ENCODE measurements around the gene ANTKMT. TPM values are rescaled to one million over a fixed set of nuclear protein-coding genes. Genes with fewer than 3 reads are reported as not detected.

The ANTKMT gene
- total and polyA plus RNA-seq, 4 donors = 14.0 to 29.7 (median 19.7) TPM

DNA sequence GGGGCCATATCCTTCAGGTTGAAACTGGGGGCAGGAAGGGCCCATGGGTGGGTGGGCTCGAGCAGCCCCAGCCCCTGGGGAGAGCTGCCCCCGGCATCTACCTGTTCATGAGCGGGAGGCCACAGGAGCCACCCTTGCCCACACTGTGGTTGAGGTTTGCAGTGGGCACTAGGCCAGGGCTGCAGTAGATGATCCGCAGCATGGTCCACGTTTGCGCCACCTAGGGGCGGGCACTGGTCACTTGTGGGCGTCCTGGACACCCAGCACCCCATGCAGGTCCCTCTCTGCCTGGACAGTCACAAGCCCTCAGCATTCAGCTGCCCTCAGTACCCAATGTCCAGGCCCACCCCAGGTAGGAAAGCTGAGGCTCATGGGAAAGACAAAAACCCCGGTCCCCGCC is 35.0 kb upstream of the ANTKMT start:
- DNase-seq (ENCODE audit: low spot score) = no peak
- TF ChIP-seq HNF4G (IDR thresholded peaks at IDR 0.05) = no peak
- TF ChIP-seq, protein P1, sequence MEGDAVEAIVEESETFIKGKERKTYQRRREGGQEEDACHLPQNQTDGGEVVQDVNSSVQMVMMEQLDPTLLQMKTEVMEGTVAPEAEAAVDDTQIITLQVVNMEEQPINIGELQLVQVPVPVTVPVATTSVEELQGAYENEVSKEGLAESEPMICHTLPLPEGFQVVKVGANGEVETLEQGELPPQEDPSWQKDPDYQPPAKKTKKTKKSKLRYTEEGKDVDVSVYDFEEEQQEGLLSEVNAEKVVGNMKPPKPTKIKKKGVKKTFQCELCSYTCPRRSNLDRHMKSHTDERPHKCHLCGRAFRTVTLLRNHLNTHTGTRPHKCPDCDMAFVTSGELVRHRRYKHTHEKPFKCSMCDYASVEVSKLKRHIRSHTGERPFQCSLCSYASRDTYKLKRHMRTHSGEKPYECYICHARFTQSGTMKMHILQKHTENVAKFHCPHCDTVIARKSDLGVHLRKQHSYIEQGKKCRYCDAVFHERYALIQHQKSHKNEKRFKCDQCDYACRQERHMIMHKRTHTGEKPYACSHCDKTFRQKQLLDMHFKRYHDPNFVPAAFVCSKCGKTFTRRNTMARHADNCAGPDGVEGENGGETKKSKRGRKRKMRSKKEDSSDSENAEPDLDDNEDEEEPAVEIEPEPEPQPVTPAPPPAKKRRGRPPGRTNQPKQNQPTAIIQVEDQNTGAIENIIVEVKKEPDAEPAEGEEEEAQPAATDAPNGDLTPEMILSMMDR (IDR thresholded peaks at IDR 0.05; ENCODE audit: low read depth, low read length, missing input control) = peak; percentile 21
- H3K9me3 ChIP-seq (ENCODE audit: control insufficient read depth in 4 of 4, low read length in 3 of 4) = no peaks in the 10 kb centered on the region
- 68% methylated on average over 10 of the region's 10 CpGs for WGBS
- peaks cover 33 to 60% (median 50%) of the 10 kb centered on the region in 4 donors for H3K4me1 ChIP-seq (ENCODE audit: control insufficient read depth in 4 of 4, insufficient read depth in 4 of 4, low read length in 3 of 4)
- no peaks in the 10 kb centered on the region for H3K27me3 ChIP-seq (ENCODE audit: control insufficient read depth in 4 of 4, insufficient read depth in 4 of 4, low read length in 3 of 4)
- no peak overlapping the region for H3K9ac ChIP-seq (ENCODE audit: low read depth in 1 of 2, low read length in 2 of 2)
- H3K27ac ChIP-seq (ENCODE audit: low read depth in 1 of 2, low read length in 2 of 2) = no peak overlapping the region
- no peak overlapping the region for H3K4me3 ChIP-seq (ENCODE audit: low read depth in 1 of 3, low read length in 3 of 3)
- H3K36me3 ChIP-seq (ENCODE audit: control insufficient read depth in 4 of 4, insufficient read depth in 3 of 4, low read depth in 1 of 4, low read length in 3 of 4) = peaks cover 8 to 21% (median 12%) of the 10 kb centered on the region in 4 donors

DNA sequence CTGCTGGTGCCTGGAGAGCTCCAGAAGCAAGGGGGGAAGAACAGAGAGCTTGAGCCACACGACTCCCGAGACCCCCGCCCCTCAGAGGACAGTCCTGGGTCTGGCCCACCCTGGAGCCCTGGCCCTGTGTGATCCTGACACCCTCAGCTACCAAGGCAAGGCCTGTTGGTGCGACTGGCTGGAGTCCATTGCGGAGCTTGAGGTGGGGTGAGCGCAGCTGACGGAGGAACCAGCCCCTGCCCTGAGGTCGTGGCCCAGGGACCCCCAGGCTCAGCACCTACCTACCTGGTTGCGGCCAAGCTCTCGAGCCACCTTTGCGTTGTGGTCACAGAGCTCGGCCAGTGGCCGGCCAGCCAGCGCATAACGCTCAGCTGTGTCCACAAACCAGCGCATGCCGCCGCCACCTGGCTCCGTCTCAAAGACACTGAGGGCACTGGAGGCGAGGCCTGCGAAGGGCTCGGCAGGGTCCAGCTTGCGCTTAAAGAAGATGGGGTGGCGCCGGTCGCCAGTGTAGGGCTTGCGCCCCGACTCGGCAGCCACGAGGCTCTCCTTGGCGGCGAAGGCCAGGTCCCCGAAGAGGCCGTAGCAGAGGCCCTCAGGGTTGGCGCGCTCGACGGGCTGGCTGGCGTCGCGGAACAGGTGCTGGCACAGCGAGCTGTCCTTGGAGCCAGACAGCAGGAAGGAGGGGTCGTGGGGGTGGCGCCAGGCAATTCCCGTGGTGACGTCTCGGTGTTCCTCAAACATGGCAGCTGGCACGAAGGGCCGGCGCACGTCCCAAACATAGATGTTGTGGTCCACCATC is 34.3 kb upstream of the ANTKMT start:
- peaks cover 7 to 18% (median 8%) of the 10 kb centered on the region in 4 donors for H3K36me3 ChIP-seq (ENCODE audit: control insufficient read depth in 4 of 4, insufficient read depth in 3 of 4, low read depth in 1 of 4, low read length in 3 of 4)
- no peak overlapping the region for H3K4me3 ChIP-seq (ENCODE audit: low read depth in 1 of 3, low read length in 3 of 3)
- H3K4me1 ChIP-seq (ENCODE audit: control insufficient read depth in 4 of 4, insufficient read depth in 4 of 4, low read length in 3 of 4) = peaks cover 26 to 53% (median 43%) of the 10 kb centered on the region in 4 donors
- H3K27ac ChIP-seq (ENCODE audit: low read depth in 1 of 2, low read length in 2 of 2) = no peak overlapping the region
- no peaks in the 10 kb centered on the region for H3K9me3 ChIP-seq (ENCODE audit: control insufficient read depth in 4 of 4, low read length in 3 of 4)
- no peaks in the 10 kb centered on the region for H3K27me3 ChIP-seq (ENCODE audit: control insufficient read depth in 4 of 4, insufficient read depth in 4 of 4, low read length in 3 of 4)
- 95% methylated on average over 51 of the region's 51 CpGs for WGBS
- TF ChIP-seq RAD21 (IDR thresholded peaks at IDR 0.05) = no peak
- TF ChIP-seq NR2F2 (IDR thresholded peaks at IDR 0.05) = no peak
- no peak for TF ChIP-seq GABPA (IDR thresholded peaks at IDR 0.05 in 1 of 2, conservative IDR thresholded peaks at IDR 0.05 in 1 of 2)
- no peak for TF ChIP-seq TAF1 (conservative IDR thresholded peaks at IDR 0.05)
- TF ChIP-seq EGR1 (IDR thresholded peaks at IDR 0.05; ENCODE audit: low read depth in 2 of 2) = no peak
- TF ChIP-seq, protein P2, sequence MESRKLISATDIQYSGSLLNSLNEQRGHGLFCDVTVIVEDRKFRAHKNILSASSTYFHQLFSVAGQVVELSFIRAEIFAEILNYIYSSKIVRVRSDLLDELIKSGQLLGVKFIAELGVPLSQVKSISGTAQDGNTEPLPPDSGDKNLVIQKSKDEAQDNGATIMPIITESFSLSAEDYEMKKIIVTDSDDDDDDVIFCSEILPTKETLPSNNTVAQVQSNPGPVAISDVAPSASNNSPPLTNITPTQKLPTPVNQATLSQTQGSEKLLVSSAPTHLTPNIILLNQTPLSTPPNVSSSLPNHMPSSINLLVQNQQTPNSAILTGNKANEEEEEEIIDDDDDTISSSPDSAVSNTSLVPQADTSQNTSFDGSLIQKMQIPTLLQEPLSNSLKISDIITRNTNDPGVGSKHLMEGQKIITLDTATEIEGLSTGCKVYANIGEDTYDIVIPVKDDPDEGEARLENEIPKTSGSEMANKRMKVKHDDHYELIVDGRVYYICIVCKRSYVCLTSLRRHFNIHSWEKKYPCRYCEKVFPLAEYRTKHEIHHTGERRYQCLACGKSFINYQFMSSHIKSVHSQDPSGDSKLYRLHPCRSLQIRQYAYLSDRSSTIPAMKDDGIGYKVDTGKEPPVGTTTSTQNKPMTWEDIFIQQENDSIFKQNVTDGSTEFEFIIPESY (IDR thresholded peaks at IDR 0.05) = no peak
- TF ChIP-seq SP1 (IDR thresholded peaks at IDR 0.05) = no peak
- no peak for TF ChIP-seq HNF4G (IDR thresholded peaks at IDR 0.05)
- TF ChIP-seq, protein P1 (IDR thresholded peaks at IDR 0.05; ENCODE audit: low read depth, low read length, missing input control) = no peak
- TF ChIP-seq, protein P3, sequence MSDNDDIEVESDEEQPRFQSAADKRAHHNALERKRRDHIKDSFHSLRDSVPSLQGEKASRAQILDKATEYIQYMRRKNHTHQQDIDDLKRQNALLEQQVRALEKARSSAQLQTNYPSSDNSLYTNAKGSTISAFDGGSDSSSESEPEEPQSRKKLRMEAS (IDR thresholded peaks at IDR 0.05) = no peak
- TF ChIP-seq FOXA2 (IDR thresholded peaks at IDR 0.05) = no peak
- no peak for TF ChIP-seq YY1 (IDR thresholded peaks at IDR 0.05)
- no peak for TF ChIP-seq FOXA1 (IDR thresholded peaks at IDR 0.05)
- TF ChIP-seq, protein P4, sequence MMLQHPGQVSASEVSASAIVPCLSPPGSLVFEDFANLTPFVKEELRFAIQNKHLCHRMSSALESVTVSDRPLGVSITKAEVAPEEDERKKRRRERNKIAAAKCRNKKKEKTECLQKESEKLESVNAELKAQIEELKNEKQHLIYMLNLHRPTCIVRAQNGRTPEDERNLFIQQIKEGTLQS (IDR thresholded peaks at IDR 0.05) = no peak
- TF ChIP-seq HNF4A (conservative IDR thresholded peaks at IDR 0.05) = no peak
- no peak for TF ChIP-seq RXRA (IDR thresholded peaks at IDR 0.05)
- no peak for TF ChIP-seq JUND (IDR thresholded peaks at IDR 0.05)
- no peak for DNase-seq (ENCODE audit: low spot score)
- no peak overlapping the region for H3K9ac ChIP-seq (ENCODE audit: low read depth in 1 of 2, low read length in 2 of 2)

Data from liver (tissue), 9 donors.